HepG2 (cell line): ENCODE measurements around the gene PPARA. TPM values are rescaled to one million over a fixed set of nuclear protein-coding genes. Genes with fewer than 3 reads are reported as not detected.

ENCODE experiments used
- ATAD3A ChIP-seq: sonication (generic); formaldehyde crosslinking; IDR thresholded peaks from 2 replicates; pipeline ENCODE4 v1.4.0; 2020; ENCODE audit warnings: missing genetic modification reagents
- CBFB ChIP-seq: sonication (generic); formaldehyde crosslinking; IDR thresholded peaks from 2 replicates; pipeline ENCODE4 v1.4.0; 2020; ENCODE audit warnings: missing genetic modification reagents
- CREB1 ChIP-seq, 2 experiments: fragments of 450-650 bp in 1 of 2; IDR thresholded peaks; 2 replicates each; pipeline ENCODE4 v1.6.1; 2016 to 2017; ENCODE audit warnings: control low read depth in 1 of 2, mild to moderate bottlenecking in 1 of 2, missing compliant biosample characterization in 1 of 2, missing genetic modification characterization in 1 of 2
- MTERF4 ChIP-seq: sonication (generic); formaldehyde crosslinking; IDR thresholded peaks from 2 replicates; pipeline ENCODE4 v1.8.0; 2023; ENCODE audit warnings: mild to moderate bottlenecking, missing genetic modification reagents
- PRMT3 ChIP-seq: sonication (generic); formaldehyde crosslinking; IDR thresholded peaks from 2 replicates; pipeline ENCODE4 v1.8.1; 2022; ENCODE audit warnings: low read depth, mild to moderate bottlenecking, moderate library complexity, missing genetic modification reagents, borderline replicate concordance
- RAD51 ChIP-seq: fragments of 450-650 bp; IDR thresholded peaks from 2 replicates; pipeline ENCODE4 v1.6.1; 2016; ENCODE audit warnings: borderline replicate concordance
- TBX2 ChIP-seq: sonication (generic); formaldehyde crosslinking; IDR thresholded peaks from 2 replicates; pipeline ENCODE4 v1.5.0; 2020; ENCODE audit warnings: missing genetic modification reagents, mild to moderate bottlenecking, borderline replicate concordance
- USF2 ChIP-seq, 2 experiments: sonication (generic) in 1 of 2; formaldehyde crosslinking in 1 of 2; IDR thresholded peaks; 2 replicates each; pipeline versions ENCODE4 v1.5.1 to v1.6.1; 2011 to 2020; ENCODE audit warnings: borderline replicate concordance in 1 of 2, low read depth in 1 of 2, low read length in 1 of 2, mild to moderate bottlenecking in 1 of 2, missing genetic modification reagents in 1 of 2, moderate library complexity in 1 of 2
- ZNF136 ChIP-seq: sonication (generic); formaldehyde crosslinking; IDR thresholded peaks from 2 replicates; pipeline ENCODE4 v1.8.1; 2022; ENCODE audit warnings: low read depth, mild to moderate bottlenecking, moderate library complexity, missing genetic modification reagents
- ZNF292 ChIP-seq: sonication (generic); formaldehyde crosslinking; IDR thresholded peaks from 2 replicates; pipeline ENCODE4 v1.8.1; 2022; ENCODE audit warnings: mild to moderate bottlenecking, low read depth, missing genetic modification reagents, borderline replicate concordance
- ZNF484 ChIP-seq: sonication (generic); formaldehyde crosslinking; IDR thresholded peaks from 2 replicates; pipeline ENCODE4 v1.5.1; 2020; ENCODE audit warnings: mild to moderate bottlenecking, low read depth, missing genetic modification reagents, borderline replicate concordance
- ZNF563 ChIP-seq: sonication (generic); formaldehyde crosslinking; IDR thresholded peaks from 2 replicates; pipeline ENCODE4 v1.8.0; 2022; ENCODE audit warnings: mild to moderate bottlenecking, moderate library complexity, missing genetic modification reagents
- ZNF574 ChIP-seq: sonication (generic); formaldehyde crosslinking; IDR thresholded peaks from 2 replicates; pipeline ENCODE4 v1.4.0; 2020; ENCODE audit warnings: missing genetic modification reagents
- ZNF674 ChIP-seq: sonication (generic); formaldehyde crosslinking; IDR thresholded peaks from 2 replicates; pipeline ENCODE4 v1.5.0; 2020; ENCODE audit warnings: low read depth, mild to moderate bottlenecking, missing genetic modification reagents
- ZNF816 ChIP-seq: sonication (generic); formaldehyde crosslinking; IDR thresholded peaks from 2 replicates; pipeline ENCODE4 v1.8.0; 2022; ENCODE audit warnings: missing genetic modification reagents, mild to moderate bottlenecking, borderline replicate concordance
- polyA plus RNA-seq, 8 experiments: library from polyadenylated mRNA; depleted of rRNA in 3 of 8; stranded (reverse) in 7 of 8; unstranded in 1 of 8; fragments of >200 nt; fragmentation: Illumina TruSeq in 4 of 8; extraction: Trizol in 4 of 8; gene quantifications; 2 replicates each; pipeline versions ENCODE4 v1.2.1 to v1.2.3, GENCODE V29; 2011 to 2016; ENCODE audit warnings: low read depth in 4 of 8, missing spikeins in 1 of 8, mixed read lengths in 1 of 8; ENCODE audit not compliant: insufficient read depth in 1 of 8
- total RNA-seq, 5 experiments: library from RNA; depleted of rRNA; stranded (reverse); fragments of >200 nt; fragmentation: Illumina TruSeq; extraction: Trizol; gene quantifications; 2 replicates each; pipeline ENCODE4 v1.2.3, GENCODE V29; 2016; ENCODE audit warnings: low read depth in 1 of 5
- TF ChIP-seq, protein P1 (sequence below): sonication (generic); formaldehyde crosslinking; IDR thresholded peaks from 2 replicates; pipeline ENCODE4 v1.4.0; 2020; ENCODE audit warnings: low read depth, mild to moderate bottlenecking, missing genetic modification reagents
- TF ChIP-seq, protein P2 (sequence below): IDR thresholded peaks from 2 replicates; pipeline ENCODE4 v1.6.1; 2016; ENCODE audit warnings: mild to moderate bottlenecking, missing biosample characterization, missing genetic modification reagents

The PPARA gene
- total and polyA plus RNA-seq, 2 of the 13 experiments (the other 11 are each of a cell fraction or from before 2014, with no cell fraction given), result 18.2 to 24.7 TPM

GRCh38 chr22:46147471-46148267 lies 2.7 kb upstream of the PPARA start (continued):
- TF ChIP-seq MTERF4 (CRISPR knock-in tag) (no peak), PRMT3 (CRISPR knock-in tag) (no peak), ZNF574 (CRISPR knock-in tag) (peak; percentile 67), ZNF136 (no peak; the same call in 1 of the 2 replicates), CREB1 (IDR thresholded peaks at IDR 0.05) (peak; percentile 10; the same call in 1 of the 2 replicates), CREB1 (CRISPR knock-in tag; IDR thresholded peaks at IDR 0.05) (no peak), ZNF292 (CRISPR knock-in tag) (peak; percentile 72; the same call in 1 of the 2 replicates), RAD51 (no peak), ZNF816 (CRISPR knock-in tag) (no peak), ZNF484 (no peak), ATAD3A (CRISPR knock-in tag) (no peak), TBX2 (CRISPR knock-in tag) (peak; percentile 89), ZNF674 (no peak), CBFB (CRISPR knock-in tag) (no peak), ZNF563 (CRISPR knock-in tag) (peak; percentile 61; the same call in 1 of the 2 replicates), USF2 (IDR thresholded peaks at IDR 0.05; ENCODE audit: low read depth, low read length) (0 out of 2 replicates have a peak, but pooled peaks have one; percentile 7), USF2 (CRISPR knock-in tag; IDR thresholded peaks at IDR 0.05; ENCODE audit: borderline replicate concordance) (peak; percentile 80)
- TF ChIP-seq, protein P1, sequence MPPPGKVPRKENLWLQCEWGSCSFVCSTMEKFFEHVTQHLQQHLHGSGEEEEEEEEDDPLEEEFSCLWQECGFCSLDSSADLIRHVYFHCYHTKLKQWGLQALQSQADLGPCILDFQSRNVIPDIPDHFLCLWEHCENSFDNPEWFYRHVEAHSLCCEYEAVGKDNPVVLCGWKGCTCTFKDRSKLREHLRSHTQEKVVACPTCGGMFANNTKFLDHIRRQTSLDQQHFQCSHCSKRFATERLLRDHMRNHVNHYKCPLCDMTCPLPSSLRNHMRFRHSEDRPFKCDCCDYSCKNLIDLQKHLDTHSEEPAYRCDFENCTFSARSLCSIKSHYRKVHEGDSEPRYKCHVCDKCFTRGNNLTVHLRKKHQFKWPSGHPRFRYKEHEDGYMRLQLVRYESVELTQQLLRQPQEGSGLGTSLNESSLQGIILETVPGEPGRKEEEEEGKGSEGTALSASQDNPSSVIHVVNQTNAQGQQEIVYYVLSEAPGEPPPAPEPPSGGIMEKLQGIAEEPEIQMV (CRISPR knock-in tag), result peak; percentile 53; the same call in 1 of the 2 replicates
- TF ChIP-seq, protein P2, sequence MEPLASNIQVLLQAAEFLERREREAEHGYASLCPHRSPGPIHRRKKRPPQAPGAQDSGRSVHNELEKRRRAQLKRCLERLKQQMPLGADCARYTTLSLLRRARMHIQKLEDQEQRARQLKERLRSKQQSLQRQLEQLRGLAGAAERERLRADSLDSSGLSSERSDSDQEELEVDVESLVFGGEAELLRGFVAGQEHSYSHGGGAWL (CRISPR knock-in tag), result no peak
